Neuron (in vitro differentiated cells): ENCODE results near the gene IL26.

Experiments used
- H2AFZ ChIP-seq: one replicate; pipeline ENCODE4 v1.6.1; 2013; ENCODE audit warnings: low read depth, mild to moderate bottlenecking, inconsistent platforms, low read length, moderate library complexity
- H3K27me3 ChIP-seq: one replicate; pipeline ENCODE4 v1.6.1; 2013; ENCODE audit warnings: low read length; ENCODE audit not compliant: insufficient read depth
- H3K36me3 ChIP-seq: one replicate; pipeline ENCODE4 v1.6.1; 2013; ENCODE audit warnings: low read length; ENCODE audit not compliant: insufficient read depth
- H3K4me1 ChIP-seq: one replicate; pipeline ENCODE4 v1.6.1; 2013; ENCODE audit warnings: low read length; ENCODE audit not compliant: insufficient read depth
- H3K4me3 ChIP-seq: 2 replicates; pipeline ENCODE4 v1.5.1; 2013; ENCODE audit warnings: mild to moderate bottlenecking, low read length, moderate library complexity
- H3K9me3 ChIP-seq: one replicate; pipeline ENCODE4 v1.6.1; 2013; ENCODE audit warnings: low read length

IL26 gene, protein sequence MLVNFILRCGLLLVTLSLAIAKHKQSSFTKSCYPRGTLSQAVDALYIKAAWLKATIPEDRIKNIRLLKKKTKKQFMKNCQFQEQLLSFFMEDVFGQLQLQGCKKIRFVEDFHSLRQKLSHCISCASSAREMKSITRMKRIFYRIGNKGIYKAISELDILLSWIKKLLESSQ

DNA sequence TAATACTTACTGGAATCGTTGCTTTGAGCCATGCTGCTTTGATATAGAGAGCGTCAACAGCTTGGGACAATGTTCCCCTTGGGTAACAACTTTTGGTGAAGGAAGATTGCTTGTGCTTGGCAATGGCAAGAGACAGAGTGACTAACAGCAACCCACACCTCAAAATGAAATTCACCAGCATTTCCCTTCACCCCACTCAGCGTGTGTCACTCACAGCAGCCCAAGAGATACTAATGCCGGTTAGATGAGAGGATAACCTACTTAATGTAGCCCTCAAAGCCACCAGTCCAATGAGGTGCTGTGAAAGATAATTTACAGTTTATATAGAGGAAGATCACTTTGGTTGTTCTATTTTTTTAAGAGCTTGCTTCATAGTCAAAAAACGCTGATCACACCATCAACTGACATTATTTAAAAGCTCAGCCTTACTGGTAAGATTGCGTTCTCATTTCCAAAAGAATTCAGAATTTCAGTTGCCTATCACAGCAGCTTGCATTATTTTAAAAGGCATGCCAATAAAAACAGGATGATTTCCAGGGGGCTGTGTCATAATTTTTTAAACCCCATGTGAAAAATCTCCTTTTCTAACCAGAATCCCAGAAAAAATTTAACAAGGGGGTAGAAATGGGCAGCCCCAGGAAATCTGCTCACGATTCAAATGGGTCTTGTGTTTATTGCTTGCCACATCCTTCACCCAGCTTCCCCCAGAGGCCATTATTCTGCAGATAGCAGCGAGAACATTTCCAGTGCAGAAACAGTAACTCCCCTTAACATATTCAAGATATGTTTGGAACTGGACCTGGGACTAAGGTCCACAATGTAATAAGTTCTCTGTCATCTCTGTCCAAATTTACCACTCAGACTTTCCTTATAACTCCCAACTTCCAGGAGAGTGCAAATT is at the start of gene IL26:
Gene IL26 (minus strand): TSS at position 235 of the 901 bp plus-strand sequence. CDS start 54 bp downstream, at position 181.
- H2AFZ ChIP-seq: no peak within 1 kb of the TSS
- H3K9me3 ChIP-seq: no peaks in the 10 kb centered on the region
- H3K27me3 ChIP-seq: peaks cover 2% of the 10 kb centered on the region
- no peaks in the 10 kb centered on the region for H3K4me1 ChIP-seq
- H3K36me3 ChIP-seq: no peaks in the 10 kb centered on the region
- H3K4me3 ChIP-seq: no peak within 1 kb of the TSS

DNA sequence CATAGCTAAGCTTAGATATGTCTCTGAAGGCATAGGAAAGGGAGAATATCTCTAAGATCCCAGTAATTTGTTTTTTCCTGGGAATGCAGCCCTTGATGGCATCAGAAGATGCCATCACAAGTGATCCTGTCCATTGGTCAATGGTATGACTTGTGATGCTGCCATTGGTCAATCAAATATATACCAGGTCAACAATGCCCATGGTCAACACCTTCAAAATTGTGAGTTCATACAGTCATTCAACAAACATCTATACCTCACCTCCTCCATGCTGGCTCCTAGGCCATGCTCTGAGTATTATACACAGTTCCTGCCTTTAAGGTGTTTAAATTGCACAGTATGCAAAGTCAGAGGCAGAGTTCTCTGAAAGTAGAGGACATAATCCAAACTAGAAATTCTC is 47.1 kb upstream of the IL26 start:
- no peaks in the 10 kb centered on the region for H3K27me3 ChIP-seq
- H3K36me3 ChIP-seq: no peaks in the 10 kb centered on the region
- H3K4me3 ChIP-seq: no peak overlapping the region
- peaks cover 7% of the 10 kb centered on the region for H3K4me1 ChIP-seq
- no peaks in the 10 kb centered on the region for H3K9me3 ChIP-seq
- no peak overlapping the region for H2AFZ ChIP-seq

DNA sequence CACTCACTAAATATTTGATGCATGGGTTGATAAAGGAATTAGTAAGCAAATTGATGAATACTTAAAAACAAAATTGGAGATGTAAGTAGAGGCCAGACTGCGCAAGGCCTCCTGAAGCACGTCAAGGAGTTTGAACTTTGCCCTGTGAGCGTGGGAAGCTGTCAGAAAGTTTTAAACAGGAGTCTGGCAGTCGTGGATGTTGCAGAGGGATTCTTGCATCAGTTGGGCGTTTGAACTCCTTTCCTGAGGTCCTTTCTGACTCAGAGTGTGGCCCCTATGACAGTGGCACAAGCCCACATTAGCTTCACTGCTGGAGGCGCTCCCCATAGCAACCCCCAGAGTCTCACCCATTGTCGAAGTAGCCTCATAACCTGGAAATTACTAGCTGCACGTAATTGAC is 45.7 kb upstream of the IL26 start:
- H3K36me3 ChIP-seq: no peaks in the 10 kb centered on the region
- H3K27me3 ChIP-seq: no peaks in the 10 kb centered on the region
- H3K4me1 ChIP-seq: peaks cover 10% of the 10 kb centered on the region
- H3K4me3 ChIP-seq: no peak overlapping the region
- no peak overlapping the region for H2AFZ ChIP-seq
- H3K9me3 ChIP-seq: no peaks in the 10 kb centered on the region

DNA sequence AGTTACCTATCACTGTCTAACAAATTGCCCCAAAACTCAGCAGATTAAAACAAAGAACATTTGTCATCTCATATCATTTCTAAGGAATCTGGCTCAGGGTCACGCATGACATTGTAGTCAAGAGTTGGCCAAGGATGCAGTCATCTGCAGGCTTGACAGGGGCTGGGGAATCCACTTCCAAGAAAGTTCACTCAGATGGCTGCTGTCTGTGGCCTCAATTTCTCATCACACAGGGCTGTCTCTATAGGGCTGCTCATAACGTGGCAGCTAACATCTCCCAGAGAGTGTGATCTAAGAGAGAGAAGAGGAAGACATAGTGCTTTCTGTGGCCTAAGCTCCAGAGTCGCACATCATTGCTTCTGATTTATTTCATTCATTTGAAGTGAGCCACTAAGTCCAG is 44.7 kb upstream of the IL26 start:
- H3K4me3 ChIP-seq: no peak overlapping the region
- peaks cover 10% of the 10 kb centered on the region for H3K4me1 ChIP-seq
- no peaks in the 10 kb centered on the region for H3K36me3 ChIP-seq
- H3K27me3 ChIP-seq: no peaks in the 10 kb centered on the region
- no peak overlapping the region for H2AFZ ChIP-seq
- no peaks in the 10 kb centered on the region for H3K9me3 ChIP-seq

DNA sequence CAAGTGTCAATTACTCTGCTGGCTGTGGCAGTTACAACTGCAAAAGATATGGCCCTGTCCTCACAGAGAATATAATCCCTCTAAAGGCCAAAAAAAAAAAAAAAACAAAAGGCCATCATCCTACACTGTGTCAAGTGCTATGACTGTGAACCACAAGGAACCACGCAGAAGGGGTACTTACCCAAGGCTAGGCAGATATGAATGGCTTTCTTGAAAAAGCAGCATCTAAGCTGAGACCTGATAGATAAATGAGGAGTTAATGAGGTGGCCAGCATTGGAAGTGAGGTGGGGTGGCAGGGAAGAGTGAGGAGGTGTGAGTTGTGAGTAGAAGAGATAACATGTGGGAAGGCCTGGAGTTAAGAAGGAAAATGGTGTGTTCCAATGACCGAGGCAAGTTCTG is 44.2 kb upstream of the IL26 start:
- Histone ChIP-seq H3K27me3 (no peaks in the 10 kb centered on the region), H2AFZ (no peak overlapping the region), H3K4me1 (peaks cover 10% of the 10 kb centered on the region), H3K9me3 (no peaks in the 10 kb centered on the region), H3K36me3 (no peaks in the 10 kb centered on the region), H3K4me3 (no peak overlapping the region)

DNA sequence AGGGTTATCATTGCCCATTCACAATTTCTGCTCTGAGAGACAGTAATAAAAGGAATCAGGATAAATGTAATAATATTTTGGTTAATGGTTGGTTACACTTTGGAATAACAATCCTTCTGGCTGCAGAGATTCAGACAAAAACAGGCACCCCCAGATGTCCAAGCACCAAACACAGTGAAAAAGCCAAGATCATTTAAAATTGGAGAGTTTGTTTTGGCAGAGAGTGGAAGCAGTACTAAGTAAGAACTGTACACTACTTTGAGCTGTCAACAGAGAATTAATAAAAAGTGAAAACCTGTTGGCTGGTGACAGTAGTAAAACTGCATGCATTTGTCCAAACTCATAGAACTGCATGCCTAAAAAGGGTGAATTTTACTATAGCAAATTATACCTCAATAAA is 43.4 kb upstream of the IL26 start:
- Histone ChIP-seq H3K36me3 (no peaks in the 10 kb centered on the region), H3K9me3 (no peaks in the 10 kb centered on the region), H3K4me3 (no peak overlapping the region), H3K4me1 (peaks cover 10% of the 10 kb centered on the region), H2AFZ (no peak overlapping the region), H3K27me3 (no peaks in the 10 kb centered on the region)

DNA sequence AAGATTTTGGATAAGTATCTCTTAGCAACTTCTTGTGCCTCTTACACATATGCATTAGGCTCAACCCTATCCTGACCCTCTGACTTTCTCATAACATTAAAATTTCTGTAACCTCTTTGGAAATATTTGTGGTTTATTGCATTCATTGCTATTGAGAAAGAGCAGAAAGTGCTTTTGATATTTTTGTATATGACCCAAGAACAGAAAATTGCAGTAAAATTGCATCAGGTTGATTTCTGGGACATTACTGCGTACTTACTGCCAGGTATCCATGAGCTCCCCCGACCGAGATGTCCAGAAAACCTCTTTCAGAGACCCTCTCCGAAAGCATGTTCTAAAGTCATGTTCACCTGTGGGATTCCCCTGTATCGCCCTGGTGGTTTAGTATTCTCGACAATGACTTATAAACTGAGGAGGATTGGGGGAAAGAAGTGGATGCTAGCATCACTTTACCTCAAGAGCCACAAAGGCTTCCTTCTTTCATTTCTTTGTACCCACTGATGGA is 42.3 kb upstream of the IL26 start:
- Histone ChIP-seq H3K36me3 (no peaks in the 10 kb centered on the region), H3K27me3 (no peaks in the 10 kb centered on the region), H3K4me3 (no peak overlapping the region), H3K9me3 (no peaks in the 10 kb centered on the region), H2AFZ (no peak overlapping the region), H3K4me1 (peaks cover 10% of the 10 kb centered on the region)

DNA sequence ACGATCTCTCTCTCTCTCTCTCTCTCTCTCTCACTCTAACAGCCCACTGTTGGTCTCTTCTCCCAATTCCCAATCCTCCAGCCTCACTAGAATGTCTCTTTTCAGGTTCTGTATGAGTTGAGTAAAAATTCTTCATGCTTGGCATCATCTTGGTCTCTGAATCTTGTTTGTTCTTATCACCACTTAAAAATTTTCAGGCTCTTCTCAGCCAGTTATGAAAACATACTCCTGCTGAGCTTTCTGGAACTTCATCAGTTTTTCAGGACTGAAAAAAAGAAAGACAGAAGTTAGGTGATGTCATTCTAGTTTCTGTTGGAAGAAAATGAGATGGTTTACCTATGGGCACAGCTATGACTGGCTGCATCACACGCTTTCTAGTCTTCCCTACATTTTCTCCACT is 39.2 kb upstream of the IL26 start:
- no peak overlapping the region for H3K4me3 ChIP-seq
- H3K36me3 ChIP-seq: no peaks in the 10 kb centered on the region
- H3K4me1 ChIP-seq: peaks cover 2% of the 10 kb centered on the region
- H2AFZ ChIP-seq: no peak overlapping the region
- H3K27me3 ChIP-seq: no peaks in the 10 kb centered on the region
- no peaks in the 10 kb centered on the region for H3K9me3 ChIP-seq

DNA sequence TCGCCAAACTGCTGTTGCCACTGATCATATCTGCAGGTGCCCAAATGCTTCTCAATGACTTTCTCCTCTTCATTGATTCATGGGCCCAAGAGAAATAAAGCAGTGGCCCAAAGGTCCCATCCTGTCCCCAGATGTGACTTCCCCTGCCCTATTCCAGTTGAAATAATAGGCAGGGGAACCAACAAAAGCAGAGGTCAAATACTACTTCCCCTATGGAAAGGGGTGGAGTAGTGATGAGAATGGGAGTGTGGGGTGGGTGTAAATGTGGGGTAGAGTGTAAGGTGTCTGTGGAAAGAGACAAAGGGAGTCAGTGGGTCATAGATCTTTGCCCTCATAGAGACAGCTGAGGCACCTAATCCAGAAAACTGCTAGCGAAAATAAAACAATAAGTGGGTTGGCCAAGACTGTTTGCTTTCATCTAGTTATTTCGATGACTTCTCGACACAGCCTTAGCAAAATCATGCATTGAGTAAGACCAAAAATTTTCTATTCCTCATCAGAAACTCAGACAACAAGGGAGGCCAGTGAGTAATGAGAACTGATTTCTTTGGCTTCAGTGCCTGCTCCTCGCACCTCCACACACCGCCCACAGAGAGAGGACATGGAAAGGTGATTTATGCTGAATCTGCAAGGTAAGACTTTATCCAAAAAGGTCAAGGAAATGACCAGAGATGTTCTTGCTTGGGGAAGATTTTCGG is 38.7 kb upstream of the IL26 start:
- peaks cover 2% of the 10 kb centered on the region for H3K4me1 ChIP-seq
- no peaks in the 10 kb centered on the region for H3K9me3 ChIP-seq
- no peak overlapping the region for H2AFZ ChIP-seq
- H3K27me3 ChIP-seq: no peaks in the 10 kb centered on the region
- H3K36me3 ChIP-seq: no peaks in the 10 kb centered on the region
- no peak overlapping the region for H3K4me3 ChIP-seq

DNA sequence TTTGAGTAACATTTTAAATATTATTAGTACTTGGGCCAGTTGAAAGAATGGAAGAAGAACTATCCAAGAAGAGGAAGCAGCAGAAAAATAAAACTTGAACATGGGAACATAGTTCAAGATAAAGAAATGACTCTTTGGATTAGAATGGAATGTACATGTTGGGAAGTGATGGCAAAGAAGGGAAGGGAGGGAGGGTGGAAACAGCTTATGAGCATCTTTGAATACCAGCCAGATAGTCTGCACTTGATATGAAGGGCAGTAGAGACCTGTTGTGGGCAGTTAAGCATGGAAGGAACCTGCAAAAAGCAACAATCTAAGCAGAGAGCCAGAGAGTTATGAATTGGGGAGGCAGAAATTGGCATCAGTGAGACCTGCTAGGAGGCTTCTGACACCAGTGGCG is 37.8 kb upstream of the IL26 start:
- Histone ChIP-seq H3K27me3 (no peaks in the 10 kb centered on the region), H3K9me3 (no peaks in the 10 kb centered on the region), H2AFZ (no peak overlapping the region), H3K4me1 (peaks cover 2% of the 10 kb centered on the region), H3K4me3 (no peak overlapping the region), H3K36me3 (no peaks in the 10 kb centered on the region)

DNA sequence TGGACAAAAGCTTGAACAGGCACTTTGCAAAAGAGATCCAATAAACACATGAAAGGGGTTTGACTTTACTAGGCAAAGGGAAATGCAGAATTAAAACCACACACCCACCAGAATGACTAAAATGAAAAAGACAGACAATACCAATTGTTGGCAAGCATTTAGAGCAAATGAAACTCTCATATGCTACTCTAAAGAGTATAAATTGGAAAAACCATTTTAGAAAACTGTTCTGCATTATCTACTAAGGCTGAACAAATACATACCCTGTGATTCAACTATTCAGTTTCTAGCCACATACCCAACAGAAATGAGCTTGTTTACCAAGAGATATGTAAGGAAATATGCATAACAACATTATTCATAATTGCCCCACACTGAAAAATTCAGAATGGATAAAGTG is 36.3 kb upstream of the IL26 start:
- peaks cover 2% of the 10 kb centered on the region for H3K4me1 ChIP-seq
- H3K27me3 ChIP-seq: no peaks in the 10 kb centered on the region
- H2AFZ ChIP-seq: no peak overlapping the region
- H3K9me3 ChIP-seq: no peaks in the 10 kb centered on the region
- H3K36me3 ChIP-seq: no peaks in the 10 kb centered on the region
- H3K4me3 ChIP-seq: no peak overlapping the region

DNA sequence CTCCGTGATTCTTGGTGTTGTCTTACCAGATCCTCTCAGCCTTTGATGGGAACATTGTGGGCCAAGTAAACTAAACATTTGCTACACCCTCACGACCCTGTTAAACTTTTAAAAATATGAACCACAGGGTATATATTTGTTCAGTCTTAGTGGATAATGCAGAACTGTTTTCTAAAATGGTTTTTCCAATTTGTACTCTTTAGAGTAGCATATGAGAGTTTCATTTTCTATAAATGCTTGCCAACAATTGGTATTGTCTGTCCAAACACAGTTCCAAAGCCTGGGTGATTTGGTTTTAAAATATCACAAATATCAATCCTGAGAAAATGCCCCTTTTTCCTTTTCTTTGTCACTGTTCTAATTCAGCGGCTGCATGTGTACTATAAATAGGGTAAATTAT is 34.5 kb upstream of the IL26 start:
- Histone ChIP-seq H2AFZ (no peak overlapping the region), H3K4me1 (no peaks in the 10 kb centered on the region), H3K9me3 (no peaks in the 10 kb centered on the region), H3K27me3 (no peaks in the 10 kb centered on the region), H3K4me3 (no peak overlapping the region), H3K36me3 (no peaks in the 10 kb centered on the region)

DNA sequence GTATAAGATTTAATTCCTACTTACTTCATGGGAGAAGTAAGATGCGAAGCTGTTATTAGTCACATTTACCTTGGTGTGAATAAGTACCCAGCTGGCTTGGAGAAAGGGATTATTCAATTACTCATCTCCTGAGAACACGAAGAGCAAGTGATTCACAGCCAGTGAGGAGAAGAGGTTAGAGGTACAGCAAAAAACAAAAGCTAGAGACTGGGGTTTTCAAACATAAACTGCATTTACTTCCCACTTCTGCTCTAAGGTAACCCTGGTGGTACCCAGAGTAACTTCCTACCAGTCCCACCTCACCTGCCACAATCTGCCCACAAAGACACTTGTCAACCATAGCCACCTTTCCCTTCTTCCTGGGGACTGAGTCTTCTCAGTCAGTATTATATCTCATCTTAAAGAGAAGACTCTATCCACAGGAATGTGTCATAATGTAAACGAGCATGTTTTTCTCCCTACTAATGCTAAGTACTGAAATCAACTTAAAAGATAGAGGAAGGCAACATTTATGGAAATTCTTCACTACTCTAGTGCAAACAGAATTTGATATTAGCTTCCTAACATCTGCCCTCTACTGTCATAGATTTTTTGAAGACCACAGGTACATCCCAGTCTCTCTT is 33.8 kb upstream of the IL26 start:
- H3K27me3 ChIP-seq: no peaks in the 10 kb centered on the region
- H3K36me3 ChIP-seq: no peaks in the 10 kb centered on the region
- H3K9me3 ChIP-seq: no peaks in the 10 kb centered on the region
- H2AFZ ChIP-seq: no peak overlapping the region
- no peaks in the 10 kb centered on the region for H3K4me1 ChIP-seq
- H3K4me3 ChIP-seq: no peak overlapping the region
